Activated T-helper 1 cell treated with anti-CD3 and anti-CD28 coated beads, Interleukin-12 subunit alpha, Interleukin-12 subunit beta, Interleukin-2, Interleukin-4 antibody, amounts not matched to agents 30 ng/mL and 10 ng/mL and 1 ng/mL, durations not matched to agents 14 hours and 24 hours and 36 hours (primary cell): Measurements from ENCODE around the gene METRN. TPM values are rescaled to one million over a fixed set of nuclear protein-coding genes. Genes with fewer than 3 reads are reported as not detected.
A peak's percentile ranks its signal among the peaks of the same experiment; 100 is the strongest.
"Not testable (repeated sequence)": the region's sequence is repeated elsewhere in the genome, so short reads cannot be mapped to it uniquely, and the experiment has no call there.

Experiments used
- DNase-seq: peaks from one replicate; pipeline ENCODE4 v3.0.0; 2021; ENCODE audit warnings: low spot score
- H3K27ac Mint-ChIP-seq: one replicate; pipeline ENCODE4 v1.8.0; 2021; ENCODE audit warnings: mild to moderate bottlenecking, mixed read lengths
- H3K27me3 Mint-ChIP-seq: one replicate; pipeline ENCODE4 v1.8.0; 2022; ENCODE audit warnings: mild to moderate bottlenecking, moderate library complexity, mixed read lengths; ENCODE audit not compliant: insufficient read depth
- H3K36me3 Mint-ChIP-seq: one replicate; pipeline ENCODE4 v1.8.0; 2021; ENCODE audit warnings: low read depth, mixed read lengths
- H3K4me1 Mint-ChIP-seq: one replicate; pipeline ENCODE4 v1.8.0; 2021; ENCODE audit warnings: low read depth, mixed read lengths
- H3K4me3 Mint-ChIP-seq: one replicate; pipeline ENCODE4 v1.8.0; 2021; ENCODE audit warnings: mild to moderate bottlenecking, moderate library complexity, mixed read lengths
- H3K9me3 Mint-ChIP-seq: one replicate; pipeline ENCODE4 v1.8.0; 2021; ENCODE audit warnings: mixed read lengths
- intact Hi-C: fragments of 100-400 bp; cut with micrococcal nuclease; formaldehyde crosslinking; loops from one replicate; pipeline ENCODE4 v1.15.1; 2024
- total RNA-seq: library from RNA; stranded (reverse); gene quantifications from 2 replicates; pipeline ENCODE4 v1.2.3, GENCODE V29; 2022

Gene METRN
- total RNA-seq, 1 donor from 2014 or later: 21.8 TPM

DNA sequence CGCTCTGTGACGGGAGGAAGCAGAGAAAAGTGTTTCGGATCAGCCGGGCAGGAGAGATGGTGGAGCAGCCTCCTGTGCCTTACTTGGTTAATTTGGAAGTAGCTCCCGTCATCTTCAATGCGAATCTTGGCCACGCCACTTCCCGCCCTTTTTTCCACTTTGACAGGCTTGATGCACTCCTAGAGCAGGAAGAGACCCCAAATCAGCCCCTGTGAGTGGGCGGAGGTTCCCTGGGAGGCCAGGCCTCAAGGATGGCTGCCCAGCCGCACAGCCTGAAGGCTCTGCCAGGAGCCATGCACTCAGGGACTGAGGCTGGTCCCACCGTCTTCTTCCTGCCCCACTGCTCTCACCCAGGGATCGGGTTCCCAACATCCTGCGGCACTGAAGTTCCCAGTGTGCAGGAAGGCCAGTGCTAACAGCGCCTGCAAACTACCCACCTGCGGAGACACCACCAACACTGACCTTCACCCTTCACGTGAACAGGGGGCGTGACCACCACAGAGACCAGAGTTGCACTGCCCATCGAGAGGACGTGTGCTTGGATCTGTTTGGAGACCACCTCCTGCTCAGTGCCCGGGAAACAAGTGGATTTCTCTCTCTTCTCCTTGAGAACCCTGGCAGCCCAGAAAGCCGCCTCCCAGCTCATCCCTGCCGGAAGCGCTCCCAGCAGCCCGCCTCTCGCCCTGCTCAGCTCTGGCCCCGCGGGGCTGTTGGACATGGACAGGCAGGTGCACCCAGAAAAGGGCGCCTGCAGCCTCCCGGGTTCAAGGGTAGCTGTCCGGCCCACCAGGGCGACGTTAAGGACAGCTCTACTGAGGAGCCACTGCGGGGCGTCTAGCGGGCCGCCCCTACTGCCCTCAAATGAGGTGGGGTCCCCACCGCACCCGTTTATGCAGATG, 24.9 kb downstream of the METRN start:
- peaks cover 17% of the 10 kb centered on the region for H3K4me1 Mint-ChIP-seq
- no peak overlapping the region for H3K27ac Mint-ChIP-seq
- H3K27me3 Mint-ChIP-seq: no peaks in the 10 kb centered on the region
- no peaks in the 10 kb centered on the region for H3K9me3 Mint-ChIP-seq
- no peak for DNase-seq
- intact Hi-C loops: loop anchor here (1.0 to 10.0 kb wide), 4 partner anchors 43 to 235 kb away; partner anchors contain the start of genes CHTF18, LMF1 and RPUSD1
- peak overlapping the region; percentile 85 for H3K4me3 Mint-ChIP-seq
- H3K36me3 Mint-ChIP-seq: peaks cover 17% of the 10 kb centered on the region

DNA sequence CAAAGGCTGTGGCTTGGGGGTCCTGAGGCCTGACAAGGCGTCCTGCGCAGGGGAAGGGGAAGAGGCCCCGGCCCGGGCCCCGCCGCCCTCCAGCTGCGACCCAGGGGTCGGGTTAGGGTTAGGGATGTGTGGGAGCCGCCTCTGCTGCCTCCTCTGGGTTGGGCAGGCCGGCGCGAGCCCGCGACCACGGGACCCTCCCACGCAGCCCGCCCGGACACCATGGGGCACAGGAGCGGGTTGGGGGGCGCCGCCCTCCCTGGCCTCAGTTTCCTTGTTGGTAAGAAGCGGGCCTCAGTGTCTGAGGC, 25.5 kb downstream of the METRN start:
- Mint-ChIP-seq H3K27me3 (no peaks in the 10 kb centered on the region), H3K9me3 (no peaks in the 10 kb centered on the region), H3K4me3 (peak overlapping the region; percentile 85), H3K27ac (peak overlapping the region; percentile 23), H3K4me1 (peaks cover 14% of the 10 kb centered on the region), H3K36me3 (peaks cover 13% of the 10 kb centered on the region)
- intact Hi-C loops: loop anchor here (1.0 to 10.0 kb wide), 3 partner anchors 47 to 234 kb away; partner anchors contain the start of genes CHTF18, LMF1 and RPUSD1
- no peak for DNase-seq

DNA sequence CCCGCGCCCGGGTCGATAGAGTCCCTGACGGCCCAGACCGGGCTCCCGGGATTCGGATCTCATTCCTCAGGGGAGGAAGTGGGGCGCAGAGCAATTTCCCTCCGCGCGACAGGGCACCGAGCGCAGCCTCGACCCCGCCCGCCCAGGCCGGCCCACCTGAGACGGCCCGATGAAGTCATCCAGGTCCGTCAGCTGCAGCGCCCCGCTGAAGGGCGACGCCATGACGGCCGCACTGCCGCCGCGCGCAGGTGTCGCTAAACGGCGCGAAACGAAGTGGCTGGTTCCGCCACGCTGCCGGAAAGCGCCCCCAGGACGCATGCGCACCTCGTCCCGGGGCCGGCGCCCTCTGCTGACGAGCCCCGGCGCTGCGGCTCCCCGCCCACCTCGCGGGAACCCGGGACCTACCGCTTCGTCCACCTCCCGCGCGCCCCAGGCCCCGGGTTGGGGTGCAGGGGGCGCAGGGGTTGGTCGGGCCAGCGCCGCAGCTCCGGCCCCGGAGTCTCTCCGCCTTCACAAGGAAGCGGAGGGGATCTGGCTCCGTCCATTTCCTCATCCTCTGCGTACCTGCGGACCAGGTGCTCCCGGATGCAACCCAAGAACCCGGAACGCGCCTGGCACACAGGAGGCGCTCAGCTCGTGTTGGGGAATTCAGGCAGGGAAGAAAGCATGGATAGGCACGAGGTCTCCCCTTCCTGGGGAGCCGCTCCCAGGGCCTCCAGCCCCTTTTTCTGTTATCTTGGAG, 26.0 kb downstream of the METRN start, which contains the start of gene CIAO3:
TSS of gene CIAO3 (minus strand) at position 234 of the 742 bp plus-strand sequence. CDS start at position 222, 12 bp downstream.
- Mint-ChIP-seq H3K27ac (peak within 1 kb of the TSS; percentile 73), H3K36me3 (peaks cover 11% of the 10 kb centered on the region), H3K4me1 (peaks cover 9% of the 10 kb centered on the region), H3K4me3 (peak within 1 kb of the TSS; percentile 85), H3K9me3 (no peaks in the 10 kb centered on the region), H3K27me3 (no peaks in the 10 kb centered on the region)
- intact Hi-C loops: loop anchor here (1.0 to 10.0 kb wide), 3 partner anchors 46 to 234 kb away; partner anchors contain the start of genes CHTF18, LMF1 and RPUSD1
- DNase-seq: peak; percentile 92

DNA sequence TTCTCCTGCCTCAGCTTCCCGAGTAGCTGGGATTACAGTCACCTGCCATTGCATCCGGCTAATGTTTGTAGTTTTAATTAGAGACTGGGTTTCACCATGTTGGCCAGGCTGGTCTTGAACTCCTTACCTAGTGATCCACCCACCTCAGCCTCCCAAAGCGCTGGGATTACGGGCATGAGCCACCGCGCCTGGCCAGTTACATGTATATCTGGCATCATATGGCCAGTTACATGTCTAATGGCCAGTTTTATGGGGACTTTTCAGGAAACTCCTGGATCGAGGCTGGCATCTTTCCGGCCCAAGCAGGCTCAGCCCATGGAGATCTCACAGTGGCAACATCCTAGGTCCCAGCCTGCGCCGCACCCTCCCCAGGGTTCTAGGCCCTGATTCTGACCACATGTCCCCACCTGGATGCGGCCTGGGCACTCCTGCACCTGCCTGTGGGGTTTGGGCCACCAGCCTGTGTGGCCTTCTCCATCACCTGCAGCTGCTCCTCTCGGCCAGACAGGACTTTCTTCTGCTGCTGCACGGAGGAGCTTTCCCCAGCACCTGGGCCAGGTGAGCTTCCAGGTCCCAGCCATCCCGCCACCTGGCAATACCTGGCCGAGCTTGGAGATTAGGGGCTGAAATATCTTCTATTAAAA, 27.2 kb downstream of the METRN start:
- DNase-seq: no peak
- Mint-ChIP-seq H3K4me3 (peak overlapping the region; percentile 80), H3K9me3 (no peaks in the 10 kb centered on the region), H3K36me3 (peaks cover 7% of the 10 kb centered on the region), H3K27me3 (no peaks in the 10 kb centered on the region), H3K27ac (no peak overlapping the region), H3K4me1 (peaks cover 4% of the 10 kb centered on the region)
- intact Hi-C loops: loop anchor here (5.0 to 10.0 kb wide), 2 partner anchors 45 to 233 kb away; partner anchors contain the start of genes CHTF18, LMF1 and RPUSD1

DNA sequence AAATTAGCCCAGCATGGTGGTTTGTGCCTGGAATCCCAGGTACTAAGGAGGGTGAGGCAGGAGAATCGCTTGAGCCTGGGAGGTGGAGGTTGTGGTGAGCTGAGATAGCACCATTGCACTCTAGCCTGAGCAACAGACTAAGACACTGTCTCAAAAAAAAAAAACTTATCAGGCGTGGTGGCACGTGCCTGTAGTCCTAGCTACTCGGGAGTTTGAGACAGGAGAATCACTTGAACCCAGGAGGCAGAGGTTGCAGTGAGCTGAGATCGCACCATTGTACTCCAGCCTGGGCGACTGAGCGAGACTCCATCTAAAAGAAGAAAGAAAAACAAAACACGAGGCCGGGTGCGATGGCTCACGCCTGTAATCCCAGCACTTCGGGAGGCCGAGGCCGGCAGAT, 28.0 kb downstream of the METRN start:
- not testable (repeated sequence) for H3K9me3 Mint-ChIP-seq, H3K27ac Mint-ChIP-seq, H3K27me3 Mint-ChIP-seq, DNase-seq, H3K4me1 Mint-ChIP-seq, H3K36me3 Mint-ChIP-seq, H3K4me3 Mint-ChIP-seq
- intact Hi-C loops: loop anchor here (5.0 to 10.0 kb wide), 2 partner anchors 44 to 232 kb away; partner anchors contain the start of genes CHTF18, LMF1 and RPUSD1

DNA sequence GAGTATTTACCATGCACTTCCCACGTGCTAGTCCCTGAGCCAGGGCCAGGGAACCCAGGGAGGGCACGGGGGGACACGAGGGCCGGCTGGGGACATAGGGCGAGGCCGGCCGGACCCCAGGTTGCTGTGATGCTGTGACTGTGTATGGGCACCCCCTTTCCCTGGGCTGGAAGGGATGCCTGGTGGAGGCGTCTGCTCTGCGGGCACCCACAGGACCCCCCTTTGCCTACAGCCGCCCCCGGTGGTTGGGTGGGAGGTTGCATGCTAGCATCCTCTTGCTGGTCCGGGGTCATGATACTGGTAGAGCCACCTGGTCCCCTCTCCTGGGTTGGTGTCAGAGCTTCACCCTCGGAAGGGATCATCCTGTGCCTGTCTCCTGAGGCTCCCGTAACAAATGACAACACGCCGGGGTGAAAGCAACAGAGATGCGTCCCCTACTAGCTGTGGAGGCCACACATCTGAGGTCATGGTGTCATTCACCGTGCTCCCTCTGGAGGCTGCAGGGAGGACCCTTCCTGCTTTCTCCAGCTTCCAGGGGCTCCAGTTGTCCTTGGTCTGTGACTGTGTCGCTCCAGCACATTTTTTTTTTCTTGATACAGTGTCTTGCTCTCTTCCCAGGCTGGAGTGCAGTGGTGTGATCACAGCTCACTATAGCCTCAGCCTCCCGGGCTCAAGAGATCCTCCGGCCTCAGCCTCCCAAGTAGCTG, 29.0 kb downstream of the METRN start:
- Mint-ChIP-seq H3K36me3 (peaks cover 2% of the 10 kb centered on the region), H3K27ac (no peak overlapping the region), H3K27me3 (no peaks in the 10 kb centered on the region), H3K4me3 (no peak overlapping the region), H3K9me3 (no peaks in the 10 kb centered on the region), H3K4me1 (no peaks in the 10 kb centered on the region)
- DNase-seq: no peak
- intact Hi-C loops: loop anchor here (5.0 to 10.0 kb wide), 2 partner anchors 43 to 231 kb away; partner anchors contain the start of genes CHTF18, LMF1 and RPUSD1

DNA sequence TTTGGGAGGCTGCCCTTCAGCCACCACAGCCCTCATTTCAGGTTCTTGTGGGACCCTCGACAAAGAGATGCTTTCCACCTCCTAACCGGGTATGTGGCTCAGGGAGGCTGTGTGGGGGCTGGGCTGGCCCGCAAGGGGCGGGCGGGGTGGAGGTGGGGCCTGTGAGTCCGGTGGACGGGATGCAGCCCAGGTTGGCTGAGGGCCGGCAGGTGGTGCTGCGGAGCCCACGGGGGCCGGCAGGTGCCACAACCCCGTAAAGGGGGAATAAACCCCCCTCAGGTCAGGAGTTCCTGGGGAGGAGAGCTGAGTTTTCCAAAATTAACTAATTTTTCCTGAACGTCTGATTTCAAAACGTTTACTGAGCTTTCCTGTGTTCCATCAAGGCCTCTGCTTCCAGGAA, 30.8 kb downstream of the METRN start:
- H3K36me3 Mint-ChIP-seq: no peaks in the 10 kb centered on the region
- H3K4me1 Mint-ChIP-seq: no peaks in the 10 kb centered on the region
- H3K27me3 Mint-ChIP-seq: no peaks in the 10 kb centered on the region
- no peaks in the 10 kb centered on the region for H3K9me3 Mint-ChIP-seq
- H3K27ac Mint-ChIP-seq: no peak overlapping the region
- H3K4me3 Mint-ChIP-seq: no peak overlapping the region
- intact Hi-C loops: loop anchor here (10.0 kb wide), 1 partner anchor 229 kb away; the partner anchor contains the start of gene LMF1
- no peak for DNase-seq

DNA sequence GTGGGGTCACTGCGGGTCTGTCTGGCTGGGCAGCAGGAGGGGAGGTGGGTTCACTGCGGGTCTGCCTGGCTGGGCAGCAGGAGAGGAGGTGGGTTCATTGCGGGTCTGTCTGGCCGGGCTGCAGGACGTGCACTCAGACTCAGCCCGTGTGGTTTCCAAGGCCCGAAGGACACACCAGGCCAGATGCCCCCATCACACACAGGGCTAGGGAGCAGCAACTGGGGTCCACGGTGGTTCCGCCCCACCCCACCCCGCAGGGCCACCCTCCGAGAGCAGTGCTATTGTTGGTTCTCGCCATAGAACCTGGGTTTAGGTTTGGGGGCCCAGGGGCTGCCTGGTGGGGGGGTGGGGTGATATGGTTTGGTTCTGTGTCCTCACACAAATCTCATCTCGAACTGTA, 31.7 kb downstream of the METRN start:
- Mint-ChIP-seq H3K4me1 (no peaks in the 10 kb centered on the region), H3K4me3 (no peak overlapping the region), H3K36me3 (no peaks in the 10 kb centered on the region), H3K9me3 (no peaks in the 10 kb centered on the region), H3K27ac (no peak overlapping the region), H3K27me3 (peaks cover 2% of the 10 kb centered on the region)
- DNase-seq: no peak
- intact Hi-C loops: loop anchor here (10.0 kb wide), 1 partner anchor 228 kb away; the partner anchor contains the start of gene LMF1

DNA sequence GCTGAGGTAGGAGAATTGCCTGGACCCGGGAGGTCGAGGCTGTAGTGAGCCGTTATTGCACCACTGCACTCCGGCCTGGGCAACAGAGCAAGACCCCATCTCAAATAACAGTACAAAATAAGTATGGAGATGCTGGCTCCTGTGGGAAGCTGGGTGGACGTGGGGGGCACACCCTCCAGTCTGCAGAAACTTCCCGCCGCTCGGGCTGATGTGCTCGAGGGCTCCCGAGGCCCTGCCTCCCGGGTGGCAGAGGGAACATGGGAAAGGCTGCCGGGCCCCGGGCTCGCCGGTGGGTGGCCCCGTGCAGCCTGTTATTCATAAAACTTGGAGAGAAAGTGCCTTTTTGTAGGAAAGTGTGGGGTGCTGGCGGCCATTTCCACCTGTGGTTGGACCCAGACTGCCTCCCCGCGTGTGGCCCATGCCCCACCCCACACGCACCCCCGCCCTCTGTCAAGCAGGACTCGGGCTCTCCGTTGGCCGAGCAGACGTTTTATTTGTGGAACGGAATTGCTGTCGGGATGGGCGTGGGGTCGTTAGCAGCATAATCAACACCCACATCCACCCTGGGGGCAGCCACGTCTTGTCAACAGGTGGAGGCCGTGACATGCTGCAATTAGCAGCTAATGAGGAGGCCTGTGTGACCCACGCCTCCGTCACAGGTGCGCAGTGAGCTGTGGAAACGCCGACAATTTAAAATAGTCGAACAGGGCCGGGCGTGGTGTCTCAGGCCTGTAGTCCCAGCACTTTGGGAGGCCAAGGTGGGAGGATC, 33.2 kb downstream of the METRN start:
- Mint-ChIP-seq H3K36me3 (no peaks in the 10 kb centered on the region), H3K4me1 (no peaks in the 10 kb centered on the region), H3K27me3 (peaks cover 2% of the 10 kb centered on the region), H3K4me3 (no peak overlapping the region), H3K27ac (no peak overlapping the region), H3K9me3 (no peaks in the 10 kb centered on the region)
- intact Hi-C loops: loop anchor here (10.0 kb wide), 1 partner anchor 227 kb away; the partner anchor contains the start of gene LMF1
- no peak for DNase-seq

DNA sequence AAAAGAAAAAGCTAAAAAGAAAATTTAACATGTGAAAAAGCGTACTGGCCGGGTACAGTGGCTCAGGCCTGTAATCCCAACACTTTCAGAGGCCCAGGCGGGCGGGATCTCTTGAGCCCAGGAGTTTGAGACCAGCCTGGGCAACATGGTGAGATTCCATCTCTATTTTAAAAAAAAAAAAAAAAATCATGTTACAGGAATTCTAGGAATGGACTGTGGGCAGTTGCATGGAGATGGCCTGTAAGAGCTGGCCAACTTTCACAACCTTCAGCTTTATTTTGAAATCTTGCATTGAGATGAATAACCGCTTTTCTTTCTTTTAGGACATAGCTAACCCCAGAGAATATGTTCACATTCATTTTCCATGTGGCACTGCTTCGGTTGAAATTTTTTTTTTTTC, 34.1 kb downstream of the METRN start:
- H3K27ac Mint-ChIP-seq: no peak overlapping the region
- intact Hi-C loops: loop anchor here (10.0 kb wide), 1 partner anchor 226 kb away; the partner anchor contains the start of gene LMF1
- no peaks in the 10 kb centered on the region for H3K4me1 Mint-ChIP-seq
- H3K27me3 Mint-ChIP-seq: peaks cover 2% of the 10 kb centered on the region
- no peak for DNase-seq
- H3K4me3 Mint-ChIP-seq: no peak overlapping the region
- no peaks in the 10 kb centered on the region for H3K9me3 Mint-ChIP-seq
- no peaks in the 10 kb centered on the region for H3K36me3 Mint-ChIP-seq

DNA sequence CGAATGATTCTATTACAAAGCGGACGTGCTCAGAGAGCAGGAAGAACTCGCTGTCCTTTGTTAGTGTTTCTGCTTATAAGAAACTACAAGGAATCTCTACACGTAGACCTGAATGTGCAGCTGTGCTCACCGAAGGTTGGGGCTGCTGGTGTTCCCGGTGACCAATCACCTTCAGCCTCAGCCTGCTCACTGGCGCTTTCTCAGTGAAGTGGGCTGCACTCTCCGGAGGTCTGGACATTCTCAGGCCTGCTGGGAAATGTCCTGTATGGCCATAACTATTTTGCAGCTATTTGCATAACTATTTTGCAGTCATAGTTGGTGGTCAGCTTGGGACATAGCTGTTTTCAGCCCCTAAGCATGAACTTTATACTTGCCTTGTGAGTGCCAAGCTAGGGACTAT, 35.6 kb downstream of the METRN start:
- no peaks in the 10 kb centered on the region for H3K9me3 Mint-ChIP-seq
- no peak for DNase-seq
- H3K27ac Mint-ChIP-seq: no peak overlapping the region
- H3K4me1 Mint-ChIP-seq: no peaks in the 10 kb centered on the region
- intact Hi-C loops: no loop called here
- peaks cover 2% of the 10 kb centered on the region for H3K27me3 Mint-ChIP-seq
- H3K36me3 Mint-ChIP-seq: no peaks in the 10 kb centered on the region
- no peak overlapping the region for H3K4me3 Mint-ChIP-seq
